Brain microvascular endothelial cell (primary cell): ENCODE results near the gene CYB5RL.

ENCODE experiments used
- DNase-seq: peaks from one replicate; pipeline ENCODE4 v3.0.0-alpha.2; 2020
- H3K27ac ChIP-seq: fragments of 250-450 bp; sonication (Bioruptor Pico); 2 replicates; pipeline ENCODE4 v1.5.1; 2020; ENCODE audit warnings: mild to moderate bottlenecking, moderate library complexity
- H3K27me3 ChIP-seq: fragments of 250-450 bp; sonication (Bioruptor Pico); replicated peaks from 2 replicates; pipeline ENCODE4 v1.5.1; 2020; ENCODE audit warnings: mild to moderate bottlenecking
- H3K36me3 ChIP-seq: fragments of 250-450 bp; sonication (Bioruptor Pico); replicated peaks from 2 replicates; pipeline ENCODE4 v1.5.1; 2020; ENCODE audit warnings: mild to moderate bottlenecking
- H3K4me3 ChIP-seq: 2 replicates; pipeline ENCODE4 v1.5.1; 2011; ENCODE audit warnings: low read depth, mild to moderate bottlenecking, control low read depth, low read length, moderate library complexity
- CTCF ChIP-seq: IDR thresholded peaks from 2 replicates; pipeline ENCODE4 v1.5.1; 2011; ENCODE audit warnings: low read depth, mild to moderate bottlenecking, moderate library complexity, low read length, control low read depth, inconsistent platforms; ENCODE audit errors: missing control alignments
- in situ Hi-C: cut with HindIII; loops from 2 replicates; pipeline ENCODE4 v1.10.0; 2017; ENCODE audit warnings: low sequenced_read_pairs, low pct_ligation_motif_present

The CYB5RL gene

GRCh38 chr1:54199765-54200518, at the start of gene CYB5RL, which contains the start of gene MRPL37:
Gene CYB5RL, minus strand, starts transcription at chr1:54200030. Its CDS starts 4,414 bp downstream, at chr1:54195616.
Gene MRPL37, plus strand, starts transcription at chr1:54200167. Its CDS starts 77 bp downstream, at chr1:54200244.
- Histone ChIP-seq H3K36me3 (peaks cover 1% of the 10 kb centered on the region), H3K27ac (peak within 1 kb of the TSS; percentile 49), H3K4me3 (peak within 1 kb of the TSS; percentile 91), H3K27me3 (no peaks in the 10 kb centered on the region)
- TF ChIP-seq CTCF: no peak
- in situ Hi-C loops: no loop called here
- peak; percentile 98 for DNase-seq

DNA sequence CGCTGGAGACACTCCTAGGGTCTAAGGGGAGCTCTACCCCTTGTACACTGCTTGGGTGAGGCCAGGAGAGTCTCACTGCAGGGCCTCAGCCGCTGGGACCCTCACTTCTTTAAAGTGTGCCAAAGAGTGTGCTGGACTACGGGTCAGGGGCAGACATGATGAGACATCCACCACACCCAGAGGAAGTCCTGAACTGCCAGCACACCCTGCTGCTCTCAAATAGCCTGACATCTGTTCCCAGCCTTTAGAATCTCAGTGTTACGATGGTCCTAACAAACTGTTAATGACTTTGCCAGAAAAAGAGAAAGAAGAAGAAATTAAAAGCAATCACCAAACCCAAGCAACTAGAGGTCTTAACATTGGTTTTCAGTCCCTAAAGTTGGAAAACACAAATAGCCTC, 49.1 kb upstream of the CYB5RL start:
- Histone ChIP-seq H3K27ac (no peak overlapping the region), H3K36me3 (no peaks in the 10 kb centered on the region), H3K4me3 (no peak overlapping the region), H3K27me3 (no peaks in the 10 kb centered on the region)
- in situ Hi-C loops: no loop called here
- DNase-seq: no peak
- TF ChIP-seq CTCF: no peak

- no peak for TF ChIP-seq CTCF
- H3K36me3 ChIP-seq: no peaks in the 10 kb centered on the region
- H3K4me3 ChIP-seq: no peak overlapping the region
- in situ Hi-C loops: no loop called here
- H3K27ac ChIP-seq: no peak overlapping the region
- H3K27me3 ChIP-seq: no peaks in the 10 kb centered on the region
- no peak for DNase-seq
Measured at GRCh38 chr1:54247863-54248515, 48.2 kb upstream of the CYB5RL start.

DNA sequence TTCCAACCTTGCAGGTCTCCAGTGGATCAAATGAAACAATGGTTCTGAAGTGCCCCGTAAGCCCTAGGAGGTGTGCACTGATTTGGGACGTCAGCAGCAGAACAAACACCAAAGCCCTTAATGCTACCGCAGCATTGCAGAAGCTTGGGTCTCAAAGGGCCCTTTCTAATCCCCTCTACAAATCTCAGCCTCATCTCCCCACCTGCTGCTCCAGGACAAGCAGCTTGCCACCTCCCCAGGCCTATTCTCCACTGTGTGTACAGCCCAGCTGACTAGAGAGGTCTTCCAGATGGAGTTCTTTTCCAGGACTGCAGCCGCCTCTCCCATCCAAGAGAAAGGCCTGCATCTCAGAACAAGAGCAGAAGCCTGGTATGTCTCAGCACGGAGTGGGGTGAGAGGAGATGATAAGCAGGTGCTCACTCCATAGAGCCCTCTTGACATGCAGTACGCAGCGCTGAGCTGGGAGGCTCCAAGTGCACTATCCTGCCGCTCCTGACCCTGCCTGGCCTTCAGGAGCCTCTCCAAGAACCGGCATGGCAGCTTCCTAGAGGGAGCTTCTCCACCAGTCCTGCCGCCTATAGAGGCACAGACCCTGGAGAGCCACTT, 46.4 kb upstream of the CYB5RL start:
- H3K36me3 ChIP-seq: no peaks in the 10 kb centered on the region
- no peak for DNase-seq
- H3K27ac ChIP-seq: no peak overlapping the region
- no peak for TF ChIP-seq CTCF
- in situ Hi-C loops: no loop called here
- no peaks in the 10 kb centered on the region for H3K27me3 ChIP-seq
- H3K4me3 ChIP-seq: no peak overlapping the region

- Histone ChIP-seq H3K4me3 (no peak overlapping the region), H3K27me3 (no peaks in the 10 kb centered on the region), H3K27ac (no peak overlapping the region), H3K36me3 (no peaks in the 10 kb centered on the region)
- no peak for TF ChIP-seq CTCF
- no peak for DNase-seq
- in situ Hi-C loops: no loop called here
Measured at GRCh38 chr1:54245501-54245900, 45.7 kb upstream of the CYB5RL start.
